ENCODE data around the gene TMX1.

The TMX1 gene

GRCh38 chr14:51295646-51296263 lies 55.7 kb downstream of the TMX1 start:
- no peak for DNase-seq

GRCh38 chr14:51297066-51297465 lies 57.0 kb downstream of the TMX1 start:
- DNase-seq: no peak

- no peak for DNase-seq
These were observed 58.8 kb downstream of the TMX1 start for GRCh38 chr14:51298895-51299294.

- peak; percentile 80 for DNase-seq
These were observed 62.4 kb downstream of the TMX1 start for GRCh38 chr14:51302295-51303030.

- DNase-seq: no peak
These were observed 64.4 kb downstream of the TMX1 start for GRCh38 chr14:51304438-51304837.

GRCh38 chr14:51304941-51305340 lies 64.9 kb downstream of the TMX1 start:
- DNase-seq: no peak

- no peak for DNase-seq
These were observed 65.7 kb downstream of the TMX1 start for GRCh38 chr14:51305751-51306150.
